ENCODE results near the gene KPTN.

GRCh38 chr19:47461876-47462275, 22.1 kb downstream of the KPTN start:
- TF ChIP-seq CTCF (IDR thresholded peaks at IDR 0.05; ENCODE audit: control extremely low read depth in 1 of 3, insufficient read depth in 1 of 3, low read depth in 1 of 3, low read length in 3 of 3) = no peak
- TF ChIP-seq RFX5 (IDR thresholded peaks at IDR 0.05; ENCODE audit: borderline replicate concordance, low read depth, low read length) = no peak
- TF ChIP-seq HDAC6 (IDR thresholded peaks at IDR 0.05; ENCODE audit: low read depth, low read length) = no peak
- no peak for TF ChIP-seq BCL11A (IDR thresholded peaks at IDR 0.05; ENCODE audit: low read depth in 2 of 2, low read length in 2 of 2)
- no peak for TF ChIP-seq EZH2 (IDR thresholded peaks at IDR 0.05; ENCODE audit: low read depth, low read length, severe bottlenecking)
- TF ChIP-seq SIN3A (conservative IDR thresholded peaks at IDR 0.05 in 1 of 2, IDR thresholded peaks at IDR 0.05 in 1 of 2; ENCODE audit: low read depth in 1 of 2, low read length in 2 of 2) = no peak
- no peak for TF ChIP-seq HDAC2 (IDR thresholded peaks at IDR 0.05; ENCODE audit: borderline replicate concordance in 1 of 2, low read depth in 2 of 2, low read length in 2 of 2)
- TF ChIP-seq POU5F1 (IDR thresholded peaks at IDR 0.05; ENCODE audit: low read depth, low read length) = no peak

Measured in H1 (cell line).